HT1080 (cell line): ENCODE data around the gene TAF4B. TPM values are rescaled to one million over a fixed set of nuclear protein-coding genes. Genes with fewer than 3 reads are reported as not detected.
A peak's percentile ranks its signal among the peaks of the same experiment; 100 is the strongest.
"Not testable (repeated sequence)": the region's sequence is repeated elsewhere in the genome, so short reads cannot be mapped to it uniquely, and the experiment has no call there.

Experiments used
- DNase-seq: peaks from one replicate; pipeline ENCODE4 v3.0.0-alpha.2; 2015; ENCODE audit warnings: low read depth
- total RNA-seq: library from RNA; depleted of rRNA; stranded (reverse); fragments of >200 nt; shearing (Covaris generic); gene quantifications from 2 replicates; pipeline ENCODE4 v1.2.3, GENCODE V29; 2014

The TAF4B gene
- total RNA-seq, 1 experiment from 2014 or later, result 4.8 TPM

- not testable (repeated sequence) for DNase-seq
Measured at GRCh38 chr18:26237363-26237762, 11.1 kb downstream of the TAF4B start.

GRCh38 chr18:26238718-26239117 is 12.5 kb downstream of the TAF4B start:
- DNase-seq, result not testable (repeated sequence)

GRCh38 chr18:26242392-26242791 is 16.1 kb downstream of the TAF4B start:
- not testable (repeated sequence) for DNase-seq

- not testable (repeated sequence) for DNase-seq
Measured at GRCh38 chr18:26245434-26245833, 19.2 kb downstream of the TAF4B start.

- DNase-seq, result no peak
Measured at GRCh38 chr18:26252411-26252810, 26.2 kb downstream of the TAF4B start.

- DNase-seq, result not testable (repeated sequence)
Measured at GRCh38 chr18:26254808-26255207, 28.6 kb downstream of the TAF4B start.

- no peak for DNase-seq
Measured at GRCh38 chr18:26255695-26256622, 29.7 kb downstream of the TAF4B start.

- DNase-seq, result no peak
Measured at GRCh38 chr18:26258711-26259110, 32.5 kb downstream of the TAF4B start.

GRCh38 chr18:26259416-26259815 is 33.2 kb downstream of the TAF4B start:
- DNase-seq, result not testable (repeated sequence)

- DNase-seq, result no peak
Measured at GRCh38 chr18:26262156-26262555, 35.9 kb downstream of the TAF4B start.

GRCh38 chr18:26267357-26267930 is 41.2 kb downstream of the TAF4B start:
- no peak for DNase-seq

- DNase-seq, result peak; percentile 42
Measured at GRCh38 chr18:26268454-26268853, 42.2 kb downstream of the TAF4B start.

- DNase-seq, result no peak
Measured at GRCh38 chr18:26271917-26272549, 45.8 kb downstream of the TAF4B start.

- no peak for DNase-seq
Measured at GRCh38 chr18:26277374-26277773, 51.1 kb downstream of the TAF4B start.

GRCh38 chr18:26279428-26279827 is 53.2 kb downstream of the TAF4B start:
- no peak for DNase-seq

- no peak for DNase-seq
Measured at GRCh38 chr18:26286008-26286407, 59.8 kb downstream of the TAF4B start.

GRCh38 chr18:26287644-26288043 is 61.4 kb downstream of the TAF4B start:
- no peak for DNase-seq

GRCh38 chr18:26290385-26290784 is 64.1 kb downstream of the TAF4B start:
- DNase-seq, result no peak

GRCh38 chr18:26293982-26294381 is 67.7 kb downstream of the TAF4B start:
- DNase-seq, result no peak

- DNase-seq, result no peak
Measured at GRCh38 chr18:26298107-26298506, 71.9 kb downstream of the TAF4B start.

- no peak for DNase-seq
Measured at GRCh38 chr18:26301681-26302080, 75.4 kb downstream of the TAF4B start.

GRCh38 chr18:26303222-26303621 is 77.0 kb downstream of the TAF4B start:
- DNase-seq, result not testable (repeated sequence)
